ENCODE results near the gene SMOC1.

The SMOC1 gene

DNA sequence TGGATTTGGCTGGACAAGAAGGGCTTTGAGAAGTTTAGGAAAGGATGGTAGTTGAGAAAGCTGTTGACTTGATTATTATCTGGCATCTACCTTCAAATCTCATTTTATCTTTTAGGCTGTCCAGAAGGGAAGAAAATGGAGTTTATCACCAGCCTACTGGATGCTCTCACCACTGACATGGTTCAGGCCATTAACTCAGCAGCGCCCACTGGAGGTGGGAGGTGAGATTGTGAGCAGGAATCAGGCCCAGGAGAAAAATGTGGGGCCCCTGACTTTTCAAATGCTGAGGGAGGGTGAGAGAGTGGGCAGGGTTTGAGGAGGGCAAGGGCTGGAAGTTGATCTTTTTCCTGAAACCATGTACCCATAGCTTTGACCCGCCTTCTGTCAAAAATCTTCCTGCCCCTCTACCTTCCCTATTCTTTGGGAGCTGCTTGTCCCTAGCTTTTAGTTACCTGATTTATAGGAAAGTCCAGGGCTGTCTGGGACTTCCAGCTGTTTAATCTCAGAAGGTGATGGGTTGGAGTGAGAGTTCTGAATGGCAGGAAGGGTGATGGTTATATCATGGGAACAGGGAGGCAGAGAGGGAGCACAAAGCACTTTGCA, 134.2 kb downstream of the SMOC1 start:
- DNase-seq = peak; percentile 29

DNA sequence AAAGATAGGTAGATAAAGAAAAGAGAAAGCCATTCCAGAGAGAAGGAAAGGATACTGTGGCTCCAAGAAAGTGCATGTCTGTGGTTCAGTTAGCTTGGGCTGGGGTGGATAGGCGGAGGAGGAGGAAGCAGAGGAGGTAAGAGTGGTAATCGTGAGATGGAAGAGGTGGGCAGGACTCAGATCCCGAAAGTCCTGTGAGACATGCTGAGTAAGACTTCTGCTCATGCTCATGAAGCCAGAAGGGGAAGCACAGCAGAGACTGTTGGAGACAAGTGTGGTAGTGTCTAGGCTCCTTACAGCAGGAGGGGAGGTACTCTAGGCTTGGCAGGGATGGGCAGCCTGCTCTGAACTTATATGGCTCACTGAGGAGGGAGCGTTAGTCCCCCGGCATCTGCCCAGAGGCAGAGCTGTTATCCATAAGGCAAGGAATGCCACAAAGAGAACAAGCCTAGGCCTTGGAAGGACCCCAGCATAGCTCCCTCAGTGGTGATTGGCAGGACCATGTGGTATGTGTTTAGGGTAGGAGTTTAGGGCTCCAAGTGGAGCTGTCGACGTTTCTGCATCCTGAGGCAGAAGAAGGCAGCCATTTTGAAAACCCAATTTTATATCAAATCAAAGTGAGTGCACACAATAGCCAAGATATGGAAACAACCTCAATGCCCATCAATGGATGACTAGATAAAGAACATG, 135.3 kb downstream of the SMOC1 start:
- DNase-seq = no peak

DNA sequence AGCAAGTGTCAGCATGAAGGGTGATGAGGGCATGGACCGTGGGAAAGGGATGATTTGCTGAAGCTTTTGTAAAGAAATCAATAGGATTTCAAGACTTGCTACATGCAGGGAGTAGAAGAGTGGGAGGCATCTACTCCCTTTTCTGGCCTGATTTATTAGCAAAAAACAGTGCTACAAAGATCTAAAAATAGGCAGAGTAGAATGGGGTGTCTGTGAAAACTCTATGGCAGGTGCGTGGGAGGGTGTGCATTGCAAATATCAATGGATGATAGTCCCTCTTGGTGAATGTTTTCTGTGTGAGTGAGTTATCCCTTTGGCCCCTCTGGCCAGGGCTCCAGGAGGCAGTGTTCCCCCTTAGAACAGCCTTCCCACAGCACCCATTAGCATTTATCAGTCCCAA, 139.0 kb downstream of the SMOC1 start:
- DNase-seq = no peak

DNA sequence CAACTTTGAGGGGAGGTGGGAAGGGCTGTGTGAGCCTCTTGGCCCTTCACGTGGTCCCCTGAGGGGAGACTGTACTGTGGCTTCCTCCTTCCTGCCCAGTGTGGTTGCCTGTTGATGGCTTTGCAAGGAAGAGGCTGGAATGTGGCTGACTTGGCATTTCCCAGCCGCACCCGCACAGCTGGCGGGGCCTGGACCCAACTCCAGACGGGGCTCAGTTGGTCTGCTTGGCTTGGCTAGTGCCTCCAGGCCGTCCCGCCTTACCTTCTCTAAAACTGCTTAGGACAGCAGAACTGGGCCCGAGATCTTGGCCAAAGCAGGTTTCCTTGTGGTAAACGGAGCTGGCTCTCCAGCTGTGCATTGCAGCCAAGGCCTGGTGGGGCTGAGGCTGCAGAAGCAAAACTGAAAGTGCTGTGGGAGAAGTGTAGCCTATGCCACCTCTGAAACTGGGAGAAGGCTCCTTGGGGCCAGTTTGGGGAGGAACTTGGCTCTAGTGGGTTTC, 139.5 kb downstream of the SMOC1 start:
- DNase-seq = no peak

DNA sequence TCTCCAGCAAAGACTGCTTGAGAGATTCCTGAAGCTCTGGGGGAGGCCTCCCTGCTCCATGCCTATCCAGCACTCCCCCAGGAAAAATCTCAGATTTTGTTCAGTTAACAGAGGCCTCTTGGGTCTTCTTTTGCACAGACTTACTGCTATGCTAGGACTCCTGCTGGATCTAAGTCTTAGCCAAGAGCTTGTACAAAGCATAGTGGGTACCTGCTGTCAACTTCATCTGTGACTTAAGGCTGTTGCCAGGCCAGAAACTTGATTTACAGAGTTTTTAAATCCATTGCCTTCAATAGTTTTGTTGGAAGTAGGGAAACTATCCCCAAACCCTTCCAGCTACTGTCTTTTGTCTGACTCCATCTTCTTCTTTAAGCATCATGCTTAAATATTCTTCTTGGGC, 140.5 kb downstream of the SMOC1 start:
- DNase-seq = no peak

DNA sequence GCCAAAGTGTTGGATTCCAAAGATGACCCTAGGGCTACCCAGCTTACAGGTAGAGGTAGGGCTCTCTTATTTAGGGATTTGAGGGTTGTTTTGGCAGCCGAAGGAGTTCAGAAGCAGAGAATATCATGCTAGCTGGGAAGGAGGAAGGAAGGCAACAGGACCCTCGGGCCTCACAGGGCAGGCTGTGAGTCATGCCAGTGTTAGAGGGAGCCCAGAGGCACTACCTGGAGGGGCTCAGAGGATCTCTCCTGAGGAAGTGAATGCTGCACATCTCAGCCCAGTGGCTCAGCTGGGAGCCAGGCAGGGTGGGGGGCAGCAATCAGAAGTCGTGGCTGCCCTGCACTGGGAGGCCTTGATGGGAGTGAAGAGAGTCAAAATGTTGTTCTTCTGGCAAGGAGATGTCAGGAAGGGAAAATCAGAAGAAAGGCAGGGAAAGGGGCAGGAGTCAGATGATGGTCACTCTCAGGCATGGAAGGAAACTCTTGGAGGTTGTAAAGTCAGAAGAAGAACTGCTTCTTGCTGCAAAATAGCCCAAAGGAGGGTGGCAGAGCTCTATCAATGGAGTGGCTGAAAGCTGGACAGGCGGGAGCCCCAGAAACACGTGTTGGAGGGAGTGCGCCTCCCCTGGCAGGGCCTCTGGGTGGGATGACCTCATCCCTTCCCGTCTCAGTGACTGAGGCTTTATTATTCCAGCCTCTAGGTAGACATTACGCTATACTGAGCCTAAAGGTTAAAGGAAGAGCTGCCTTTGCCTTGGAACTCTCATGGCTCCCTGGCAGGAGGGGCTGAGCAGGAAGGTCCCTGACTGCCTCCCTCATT, 141.3 kb downstream of the SMOC1 start:
- DNase-seq = peak; percentile 16

DNA sequence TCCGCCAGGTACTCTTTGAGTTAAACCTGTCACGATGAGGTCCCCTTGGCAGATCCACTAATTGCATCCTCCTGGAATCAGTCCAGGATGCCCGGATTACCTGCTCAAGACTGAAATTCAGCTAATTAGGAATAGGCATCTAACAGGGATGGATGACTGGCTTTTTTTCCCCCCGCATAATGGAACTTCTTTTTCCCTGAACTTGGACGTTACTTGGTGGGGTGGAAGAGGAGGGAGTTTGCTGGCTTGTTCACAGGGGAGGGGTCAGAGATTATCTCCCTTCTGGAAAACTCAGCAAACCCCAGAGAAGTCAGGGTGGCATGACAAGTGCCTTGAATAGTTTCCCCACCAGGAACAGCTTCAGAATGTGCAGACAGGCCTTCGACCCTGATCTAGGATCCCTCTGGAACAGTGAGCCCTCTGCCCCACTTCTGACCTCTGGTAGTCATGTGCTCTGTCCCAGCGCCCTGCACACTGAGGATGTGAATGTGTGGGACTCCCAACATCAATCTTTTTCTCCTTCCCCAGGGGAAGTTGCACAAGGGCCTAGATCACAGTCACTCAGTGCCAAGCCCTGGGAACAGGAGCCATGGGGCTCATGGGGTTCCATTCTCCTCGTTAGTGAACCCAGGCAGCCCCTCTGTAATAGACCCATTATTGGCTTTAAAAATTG, 142.5 kb downstream of the SMOC1 start:
- DNase-seq = no peak

DNA sequence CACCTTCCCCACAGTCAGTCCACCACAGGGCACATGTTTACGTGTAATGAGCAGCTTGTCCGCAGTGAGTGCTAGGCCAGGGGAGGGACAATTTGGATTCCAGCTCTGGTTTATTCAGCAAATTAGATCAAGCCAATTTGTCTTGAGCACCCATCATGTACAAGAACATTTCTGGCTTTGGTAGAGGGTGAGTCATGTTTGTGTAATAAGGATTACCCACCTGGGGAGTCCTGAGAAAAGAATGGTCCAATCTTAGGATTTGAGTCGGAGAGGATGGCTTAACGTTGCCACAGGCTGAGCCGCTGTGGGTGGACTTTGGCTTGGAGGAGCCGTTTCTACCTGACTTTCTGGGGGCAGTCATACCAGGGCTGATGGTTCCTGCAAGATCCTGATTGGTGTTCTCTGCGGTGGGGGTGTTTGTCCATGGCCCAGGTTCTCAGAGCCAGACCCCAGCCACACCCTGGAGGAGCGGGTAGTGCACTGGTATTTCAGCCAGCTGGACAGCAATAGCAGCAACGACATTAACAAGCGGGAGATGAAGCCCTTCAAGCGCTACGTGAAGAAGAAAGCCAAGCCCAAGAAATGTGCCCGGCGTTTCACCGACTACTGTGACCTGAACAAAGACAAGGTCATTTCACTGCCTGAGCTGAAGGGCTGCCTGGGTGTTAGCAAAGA, 143.7 kb downstream of the SMOC1 start:
- no peak for DNase-seq

DNA sequence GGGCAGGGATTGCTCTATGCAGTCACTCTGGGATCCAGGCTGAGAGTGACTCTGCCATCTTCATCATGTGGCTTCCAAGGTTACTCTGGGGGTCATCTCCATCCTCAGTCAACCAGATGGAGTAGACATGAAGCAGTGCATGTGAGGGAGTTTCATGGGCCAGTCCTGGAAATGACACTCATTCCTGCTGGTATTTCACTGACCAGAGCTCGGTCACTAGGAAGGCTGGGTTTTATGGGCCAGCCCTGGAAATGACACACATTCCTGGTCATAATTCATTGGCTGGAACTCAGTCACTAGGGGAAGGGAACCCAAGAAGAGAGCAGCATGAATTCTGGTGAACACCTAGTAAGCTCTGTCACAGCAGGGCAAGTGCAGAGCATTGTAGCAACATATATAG, 144.7 kb downstream of the SMOC1 start:
- no peak for DNase-seq

DNA sequence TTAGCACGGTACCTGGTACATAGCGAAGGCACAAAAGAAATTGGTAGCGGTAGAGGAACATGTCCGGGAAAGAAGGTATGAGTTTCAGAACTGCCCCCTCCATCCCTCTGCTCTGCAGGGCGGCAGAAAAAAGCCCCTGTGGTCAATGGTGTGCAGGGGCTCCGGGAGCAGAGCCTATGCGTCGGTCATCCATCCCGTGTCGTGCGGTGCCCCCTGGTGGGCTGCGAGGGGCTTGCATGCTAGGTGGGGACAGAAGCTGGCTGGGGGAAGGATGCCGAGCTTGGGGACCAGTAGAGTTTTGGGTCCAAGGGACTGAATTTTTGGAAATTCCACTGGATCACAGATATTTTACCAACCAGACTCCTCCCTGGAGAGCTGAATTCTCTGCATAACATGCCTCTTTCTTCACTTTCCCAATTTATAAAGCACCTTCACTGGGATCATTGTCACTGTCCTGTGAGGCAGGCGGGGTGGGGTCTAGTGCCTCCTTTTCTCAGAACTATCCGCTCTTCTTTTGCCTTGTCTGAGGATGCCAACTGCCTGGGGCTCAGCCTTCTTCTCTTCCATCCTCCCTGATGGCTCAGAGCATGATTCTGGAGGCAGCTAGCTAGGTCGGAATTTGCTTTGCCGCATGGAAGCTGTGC, 148.7 kb downstream of the SMOC1 start:
- peak; percentile 90 for DNase-seq

DNA sequence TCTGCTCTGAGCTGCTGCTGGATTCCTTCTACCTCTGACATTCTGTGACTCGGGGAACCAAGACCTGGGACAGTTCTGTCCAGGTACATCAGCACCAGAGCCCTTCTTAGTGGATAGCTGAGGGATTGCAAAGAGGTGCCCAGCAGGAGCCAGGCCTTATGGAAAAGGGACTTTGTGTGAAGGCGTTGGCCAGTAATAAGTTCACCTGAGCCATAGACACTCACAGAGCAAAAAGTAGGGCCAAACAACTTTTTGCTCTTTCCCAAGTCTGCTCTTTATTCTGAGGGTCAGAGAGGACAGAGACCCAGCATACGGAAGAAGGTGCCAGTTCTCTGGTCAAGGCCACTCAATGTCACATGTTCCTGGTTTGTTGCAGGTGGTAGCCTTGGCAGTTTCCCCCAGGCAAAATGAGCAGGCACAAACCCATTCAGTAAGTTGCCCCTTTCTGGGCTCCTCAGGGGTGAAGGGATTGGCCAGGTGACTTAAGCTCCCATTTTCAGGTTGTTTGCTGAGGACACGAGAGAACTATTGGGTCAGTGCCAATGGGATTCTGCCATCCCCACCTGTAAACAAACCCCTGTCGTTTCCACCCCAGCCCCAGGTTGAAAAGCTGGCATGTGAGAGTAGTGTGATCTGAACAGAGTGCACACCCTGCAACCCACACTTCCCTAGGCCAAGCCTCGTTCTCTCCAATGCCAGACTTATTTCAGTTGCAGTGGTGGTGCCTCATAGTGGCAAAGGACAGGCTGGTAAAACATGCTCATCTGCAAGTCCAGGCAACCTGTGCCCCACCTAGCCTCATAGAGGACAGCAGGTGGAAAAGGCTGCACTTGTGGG, 150.3 kb downstream of the SMOC1 start:
- DNase-seq = no peak

DNA sequence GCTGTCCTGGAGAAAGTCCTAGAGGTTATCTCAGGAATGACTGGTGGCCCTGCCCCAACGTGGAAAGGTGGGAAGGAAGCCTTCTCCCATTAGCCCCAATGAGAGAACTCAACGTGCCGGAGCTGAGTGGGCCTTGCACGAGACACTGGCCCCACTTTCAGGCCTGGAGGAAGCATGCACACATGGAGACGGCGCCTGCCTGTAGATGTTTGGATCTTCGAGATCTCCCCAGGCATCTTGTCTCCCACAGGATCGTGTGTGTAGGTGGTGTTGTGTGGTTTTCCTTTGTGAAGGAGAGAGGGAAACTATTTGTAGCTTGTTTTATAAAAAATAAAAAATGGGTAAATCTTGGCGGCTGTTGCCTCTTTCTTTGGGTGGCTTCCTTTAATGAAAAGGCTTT, 152.8 kb downstream of the SMOC1 start:
- no peak for DNase-seq

DNA sequence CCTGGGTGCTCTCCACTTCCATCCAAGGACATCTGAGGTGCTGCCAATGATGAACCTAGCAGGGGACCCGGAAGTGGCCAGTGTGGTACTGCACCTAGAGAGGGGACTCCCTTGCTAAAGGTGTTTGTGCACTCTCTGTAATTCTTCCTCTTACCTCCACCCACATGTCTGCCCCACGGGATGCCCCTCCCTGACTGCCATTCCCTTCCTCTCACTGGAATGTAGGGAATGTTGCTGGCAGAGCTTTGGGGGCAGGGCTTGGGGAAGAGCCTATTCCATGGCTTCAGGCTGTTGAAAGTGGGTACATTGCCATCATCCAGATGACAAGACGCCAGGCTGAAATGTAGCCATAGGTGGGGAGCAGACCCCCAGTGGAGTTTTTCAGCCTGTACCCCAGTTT, 153.2 kb downstream of the SMOC1 start:
- no peak for DNase-seq

DNA sequence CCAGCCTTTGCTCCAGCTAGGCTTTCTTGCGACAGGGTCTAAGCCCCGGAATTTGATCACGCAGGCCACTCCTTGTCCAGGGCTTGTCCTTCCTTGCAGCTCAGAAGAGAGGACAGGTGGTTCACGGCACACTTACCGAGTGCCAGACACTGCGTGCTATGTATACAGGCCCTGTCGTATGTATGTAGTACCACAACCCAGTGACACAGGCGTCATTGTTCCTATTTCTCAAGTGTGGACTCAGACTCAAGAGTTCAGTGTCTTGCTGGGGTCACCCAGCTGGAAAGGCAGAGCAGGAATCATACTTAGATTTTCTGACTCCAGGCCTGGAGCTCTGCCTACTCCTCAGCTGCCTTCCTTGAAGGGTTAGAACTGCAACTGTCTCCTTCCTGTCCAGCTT, 153.9 kb downstream of the SMOC1 start:
- DNase-seq = no peak

DNA sequence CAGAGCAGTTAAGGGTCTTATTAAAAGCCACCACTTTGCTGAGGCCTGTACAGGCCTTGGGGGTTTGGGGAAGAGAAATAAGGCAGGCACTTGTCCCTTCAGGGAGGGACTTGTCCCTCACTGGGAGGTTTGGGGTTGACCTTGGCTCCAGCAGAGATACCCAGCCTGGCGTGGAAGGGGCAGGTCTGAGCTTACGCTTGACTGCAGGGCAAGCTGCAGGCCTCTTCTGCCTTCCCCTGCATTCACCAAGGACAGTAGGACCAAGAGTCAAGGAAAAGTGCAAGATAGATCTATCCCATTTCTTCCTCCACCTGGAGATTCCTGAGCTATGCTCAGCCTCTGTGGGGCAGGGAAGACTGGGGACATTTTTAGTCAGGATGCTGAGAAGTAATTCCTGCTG, 154.3 kb downstream of the SMOC1 start:
- DNase-seq = no peak

DNA sequence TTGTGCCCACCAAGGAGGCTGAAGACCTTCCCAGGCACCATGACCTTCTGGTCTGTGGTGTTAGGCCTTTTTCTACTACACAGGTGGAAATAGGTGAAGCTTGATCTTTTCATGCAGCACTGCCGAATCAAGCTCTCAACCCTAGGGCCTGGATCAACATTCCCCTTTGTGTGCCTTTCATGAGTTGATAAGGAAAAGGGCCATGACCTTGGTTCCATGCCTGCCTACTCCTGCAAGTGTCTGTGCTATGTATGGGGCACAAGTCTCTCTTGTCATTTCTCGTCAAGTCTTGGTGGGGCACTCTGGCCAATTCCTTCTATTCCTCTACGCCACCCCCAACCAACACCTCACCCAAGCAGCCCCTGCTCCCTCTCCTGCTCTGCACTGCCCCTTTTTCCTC, 155.0 kb downstream of the SMOC1 start:
- no peak for DNase-seq

DNA sequence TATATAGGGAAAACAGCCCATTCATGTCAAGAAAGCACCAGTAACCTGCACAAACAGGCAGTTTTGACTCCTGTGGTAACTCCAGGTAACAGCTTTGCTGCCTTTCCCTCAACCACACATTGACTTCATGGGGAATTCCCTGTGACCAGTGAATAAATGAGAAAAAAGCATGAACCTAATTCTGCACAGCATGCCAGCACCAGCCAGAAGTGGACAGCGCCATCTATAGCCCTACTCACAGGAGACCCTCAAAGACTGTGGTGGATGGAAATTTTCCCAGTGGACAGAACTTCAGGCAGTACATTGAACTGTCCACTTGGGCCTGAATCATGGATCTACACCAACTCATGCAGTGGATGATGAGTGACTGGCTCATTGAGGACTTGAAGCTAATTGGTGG, 157.4 kb downstream of the SMOC1 start:
- DNase-seq = no peak

DNA sequence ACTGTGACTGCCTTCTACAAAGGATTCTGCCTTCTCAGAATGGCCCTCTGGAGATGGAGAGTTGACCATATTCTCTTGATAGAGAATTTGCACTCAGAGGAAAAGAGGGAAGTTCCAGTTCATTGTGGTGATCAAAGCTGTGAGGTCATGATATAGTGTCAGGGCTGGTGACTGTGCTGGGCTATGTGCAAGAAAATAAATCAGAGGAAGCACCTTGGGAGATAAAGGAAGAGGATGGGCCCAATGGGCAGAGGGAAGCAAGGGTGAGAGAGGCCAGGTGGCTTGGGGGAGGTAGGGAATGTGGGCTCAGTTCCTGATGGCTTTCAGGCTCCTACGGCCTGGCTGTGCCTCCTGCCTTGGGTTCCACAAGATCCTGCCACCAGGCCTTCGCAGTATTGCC, 163.8 kb downstream of the SMOC1 start:
- DNase-seq = no peak

DNA sequence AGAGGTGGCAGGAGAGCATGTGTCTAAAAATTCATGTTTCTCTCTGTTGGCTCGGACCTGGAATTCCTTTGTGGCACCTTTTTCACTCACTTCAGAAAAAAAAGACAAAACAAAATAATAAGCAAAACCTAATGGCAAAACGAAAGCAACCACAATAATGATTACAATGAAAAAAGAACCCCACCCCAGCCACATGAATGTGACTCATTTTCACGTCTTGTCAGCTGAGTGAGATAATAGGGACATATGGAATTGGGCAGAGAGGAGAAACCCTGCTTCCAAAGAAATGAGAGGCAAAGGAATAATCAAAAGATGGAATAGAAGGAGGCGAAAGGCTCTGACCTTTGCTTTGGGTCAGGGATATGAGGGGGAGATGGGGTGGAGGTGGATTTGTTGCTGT, 166.1 kb downstream of the SMOC1 start:
- no peak for DNase-seq

DNA sequence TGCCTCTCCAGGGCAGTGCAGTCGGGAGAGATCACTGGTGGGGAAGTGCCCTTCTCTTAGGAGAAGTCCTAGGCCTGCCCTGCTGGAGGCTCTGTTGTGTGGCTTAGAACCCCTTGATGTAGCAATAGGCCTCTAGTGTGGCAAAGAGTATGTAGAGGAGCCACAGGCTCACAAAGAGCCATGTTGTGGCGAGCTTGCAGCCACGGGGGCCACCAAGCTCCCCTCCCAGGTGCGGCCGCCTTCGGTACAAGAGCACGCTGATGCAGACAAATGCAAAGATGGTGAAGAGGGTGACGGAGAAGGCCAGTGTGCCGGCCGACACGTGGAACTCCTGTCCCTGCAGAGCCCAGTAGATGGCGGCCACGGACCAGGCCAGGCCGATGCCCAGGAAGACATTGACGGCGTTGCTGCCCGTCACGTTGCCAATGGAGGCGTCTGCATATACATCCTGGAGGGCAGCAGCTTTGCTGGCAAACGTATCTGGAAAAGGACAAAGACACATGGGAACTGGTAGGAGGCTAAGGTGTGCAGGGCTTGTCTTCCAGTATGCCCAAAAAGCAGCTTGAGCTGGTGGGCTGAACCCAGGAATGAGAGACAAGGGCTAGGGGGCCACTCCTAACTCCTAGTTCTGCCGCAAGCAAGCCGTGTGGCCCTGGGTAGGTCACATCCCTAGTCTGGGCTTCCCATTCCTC, 166.8 kb downstream of the SMOC1 start:
- DNase-seq = peak; percentile 85

Measured in eye (tissue), 1 donor.